Testis (tissue), 3 donors: Measurements from ENCODE around the gene LRP8. TPM values are rescaled to one million over a fixed set of nuclear protein-coding genes. Genes with fewer than 3 reads are reported as not detected.
"Not testable (repeated sequence)": the region's sequence is repeated elsewhere in the genome, so short reads cannot be mapped to it uniquely, and the experiment has no call there.

Source experiments
- DNase-seq: peaks from one replicate; pipeline ENCODE4 v3.0.0-alpha.2; 2019
- H3K27ac ChIP-seq, 2 donors: fragments of 200-600 bp; sonication (generic); one replicate each; pipeline ENCODE4 v1.5.1; 2019
- H3K27me3 ChIP-seq: fragments of 200-600 bp; sonication (generic); one replicate; pipeline ENCODE4 v1.5.1; 2019
- H3K36me3 ChIP-seq: fragments of 200-600 bp; sonication (generic); one replicate; pipeline ENCODE4 v1.5.1; 2017; ENCODE audit warnings: low read depth; ENCODE audit errors: missing control alignments
- H3K4me1 ChIP-seq: fragments of 200-600 bp; sonication (generic); one replicate; pipeline ENCODE4 v1.5.1; 2019
- H3K4me3 ChIP-seq, 2 donors: fragments of 200-600 bp; sonication (generic); one replicate each; pipeline ENCODE4 v1.5.1; 2017 to 2019
- H3K9me3 ChIP-seq: fragments of 200-600 bp; sonication (generic); one replicate; pipeline ENCODE4 v1.5.1; 2017
- POLR2A ChIP-seq: fragments of 450-650 bp; IDR thresholded peaks from one replicate; pipeline ENCODE4 v1.6.1; 2017; ENCODE audit warnings: antibody characterized with exemption, mild to moderate bottlenecking, moderate library complexity
- WGBS, 2 donors: methylation state at CpG; one replicate each; pipeline ENCODE4 v1.1.5; 2018; 5-methylcytosine and 5-hydroxymethylcytosine counted together
- intact Hi-C: fragments of 100-400 bp; cut with DNase I; formaldehyde crosslinking; loops from one replicate; pipeline ENCODE4 v1.15.1; 2023; ENCODE audit warnings: low total_unique reads
- polyA plus RNA-seq: library from polyadenylated mRNA; stranded (reverse); fragments of 350-450 nt; fragmentation: Illumina TruSeq; extraction: RNeasy Lipid Tissue Mini Kit (QIAGEN cat#74804); gene quantifications from one replicate; pipeline ENCODE4 v1.2.3, GENCODE V29; 2014; ENCODE audit warnings: low read depth, low replicate concordance; ENCODE audit not compliant: insufficient read depth
- total RNA-seq, 2 donors: library from RNA; depleted of rRNA; stranded (reverse); fragments of >200 nt; gene quantifications; one replicate each; pipeline ENCODE4 v1.2.3, GENCODE V29; 2016
- TF ChIP-seq, protein P1 (sequence below), 3 experiments: fragments of 450-650 bp in 2 of 3; fragments of 200-600 bp in 1 of 3; sonication (generic) in 1 of 3; IDR thresholded peaks; one replicate each; pipeline ENCODE4 v1.5.1; 2016 to 2019; ENCODE audit warnings: antibody characterized with exemption in 3 of 3, mild to moderate bottlenecking in 2 of 3, moderate library complexity in 1 of 3

The LRP8 gene
- total and polyA plus RNA-seq, 3 donors from 2014 or later = 64.3 to 253 (median 223) TPM

GRCh38 chr1:53285546-53285945 is 42.3 kb downstream of the LRP8 start:
- TF ChIP-seq, protein P1, sequence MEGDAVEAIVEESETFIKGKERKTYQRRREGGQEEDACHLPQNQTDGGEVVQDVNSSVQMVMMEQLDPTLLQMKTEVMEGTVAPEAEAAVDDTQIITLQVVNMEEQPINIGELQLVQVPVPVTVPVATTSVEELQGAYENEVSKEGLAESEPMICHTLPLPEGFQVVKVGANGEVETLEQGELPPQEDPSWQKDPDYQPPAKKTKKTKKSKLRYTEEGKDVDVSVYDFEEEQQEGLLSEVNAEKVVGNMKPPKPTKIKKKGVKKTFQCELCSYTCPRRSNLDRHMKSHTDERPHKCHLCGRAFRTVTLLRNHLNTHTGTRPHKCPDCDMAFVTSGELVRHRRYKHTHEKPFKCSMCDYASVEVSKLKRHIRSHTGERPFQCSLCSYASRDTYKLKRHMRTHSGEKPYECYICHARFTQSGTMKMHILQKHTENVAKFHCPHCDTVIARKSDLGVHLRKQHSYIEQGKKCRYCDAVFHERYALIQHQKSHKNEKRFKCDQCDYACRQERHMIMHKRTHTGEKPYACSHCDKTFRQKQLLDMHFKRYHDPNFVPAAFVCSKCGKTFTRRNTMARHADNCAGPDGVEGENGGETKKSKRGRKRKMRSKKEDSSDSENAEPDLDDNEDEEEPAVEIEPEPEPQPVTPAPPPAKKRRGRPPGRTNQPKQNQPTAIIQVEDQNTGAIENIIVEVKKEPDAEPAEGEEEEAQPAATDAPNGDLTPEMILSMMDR (IDR thresholded peaks at IDR 0.05) = no peak
- H3K27me3 ChIP-seq = no peaks in the 10 kb centered on the region
- DNase-seq = no peak
- WGBS, 2 donors = 83 to 84% methylated on average over 1 to 5 of the region's 5 CpGs
- intact Hi-C loops = no loop called here
- H3K9me3 ChIP-seq = no peaks in the 10 kb centered on the region
- peaks cover 13% of the 10 kb centered on the region for H3K4me1 ChIP-seq
- H3K36me3 ChIP-seq = no peaks in the 10 kb centered on the region
- H3K27ac ChIP-seq = no peak overlapping the region
- H3K4me3 ChIP-seq = no peak overlapping the region

DNA sequence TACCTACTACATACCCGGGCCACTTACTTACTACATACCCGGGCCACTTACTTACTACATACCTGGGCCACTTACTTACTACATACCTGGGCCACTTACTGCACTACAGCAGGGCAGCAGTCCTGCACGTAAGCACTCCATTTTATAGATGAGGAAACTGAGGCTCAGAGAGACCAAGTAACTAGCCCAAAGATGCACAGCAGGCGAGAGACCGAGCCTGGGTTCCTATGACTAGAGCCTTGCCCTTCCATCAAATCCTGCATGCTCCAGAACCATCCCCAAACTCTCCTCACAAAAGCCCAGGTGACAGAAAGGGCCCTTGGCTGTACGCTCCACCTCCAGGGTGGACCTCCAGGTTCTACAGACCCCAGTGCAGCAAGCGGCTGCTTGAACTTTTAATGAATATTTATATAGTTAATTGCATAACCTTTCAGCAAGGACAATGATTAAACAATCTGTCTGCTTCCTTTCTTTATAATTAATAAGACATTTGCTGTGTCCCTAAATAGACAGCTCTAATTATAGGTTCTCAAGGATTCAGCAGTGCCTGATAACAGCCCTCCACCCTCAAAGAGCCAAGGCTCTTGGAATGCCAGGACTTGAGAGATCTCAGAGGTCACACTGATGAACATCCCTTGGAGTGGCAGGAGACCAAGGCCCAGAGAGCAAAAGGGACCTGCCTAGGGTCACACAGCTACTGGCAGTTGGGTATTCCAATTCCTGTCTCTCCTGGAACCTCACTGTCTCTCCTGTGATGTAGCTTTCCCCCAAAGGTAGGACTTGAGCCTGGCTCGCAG is 43.4 kb downstream of the LRP8 start:
- H3K9me3 ChIP-seq = no peaks in the 10 kb centered on the region
- DNase-seq = no peak
- TF ChIP-seq, protein P1 (IDR thresholded peaks at IDR 0.05) = no peak
- no peak for TF ChIP-seq POLR2A
- intact Hi-C loops = loop anchor here (5.0 kb wide), 1 partner anchor 108 kb away; no protein-coding TSS in a partner anchor
- WGBS, 2 donors = 98 to 99% methylated on average over 7 to 8 of the region's 8 CpGs
- no peak overlapping the region for H3K4me3 ChIP-seq
- peaks cover 4% of the 10 kb centered on the region for H3K4me1 ChIP-seq
- no peaks in the 10 kb centered on the region for H3K36me3 ChIP-seq
- no peak overlapping the region for H3K27ac ChIP-seq
- no peaks in the 10 kb centered on the region for H3K27me3 ChIP-seq

DNA sequence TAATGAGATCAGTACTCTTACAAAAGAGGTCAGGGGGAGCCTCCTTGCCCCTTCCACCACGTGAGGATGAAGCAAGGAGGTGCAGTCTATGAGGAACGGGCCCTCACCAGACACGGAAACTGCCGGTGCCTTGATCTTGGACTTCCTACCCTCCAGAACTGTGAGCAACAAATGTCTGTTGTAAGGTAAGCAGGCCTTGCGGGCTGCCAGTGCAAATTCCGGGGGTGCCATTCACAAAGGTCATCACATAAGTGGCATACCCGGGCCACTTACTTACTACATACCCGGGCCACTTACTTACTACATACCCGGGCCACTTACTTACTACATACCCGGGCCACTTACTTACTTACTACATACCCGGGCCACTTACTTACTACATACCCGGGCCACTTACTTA is 44.7 kb downstream of the LRP8 start:
- not testable (repeated sequence) for H3K27me3 ChIP-seq, H3K4me1 ChIP-seq, DNase-seq, H3K9me3 ChIP-seq, H3K4me3 ChIP-seq, H3K36me3 ChIP-seq, H3K27ac ChIP-seq
- 96 to 97% methylated on average over 12 of the region's 12 CpGs for WGBS, 2 donors
- intact Hi-C loops = loop anchor here (5.0 kb wide), 1 partner anchor 109 kb away; no protein-coding TSS in a partner anchor

DNA sequence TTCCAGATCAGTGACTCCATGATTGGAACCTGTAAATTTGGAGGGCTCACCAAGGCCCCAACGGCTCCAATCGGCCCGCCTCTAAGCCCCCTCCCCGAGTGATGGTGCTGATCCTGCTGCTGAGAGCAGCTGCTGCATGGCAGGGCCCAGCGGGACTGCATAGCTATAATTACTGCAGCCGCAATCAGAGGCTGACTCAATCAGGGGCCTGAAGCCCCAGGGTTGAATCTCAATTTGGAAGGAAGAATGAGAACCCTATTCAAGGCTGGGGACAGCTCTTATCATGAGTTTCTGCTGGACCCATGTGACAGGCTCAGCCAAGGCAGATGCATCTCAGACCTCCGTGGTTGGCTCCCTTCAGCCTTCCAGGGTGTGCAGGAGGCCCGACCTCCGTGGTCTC is 46.7 kb downstream of the LRP8 start:
- Histone ChIP-seq H3K4me3 (no peak overlapping the region), H3K9me3 (no peaks in the 10 kb centered on the region), H3K36me3 (no peaks in the 10 kb centered on the region), H3K27me3 (no peaks in the 10 kb centered on the region), H3K27ac (no peak overlapping the region), H3K4me1 (no peaks in the 10 kb centered on the region)
- intact Hi-C loops = loop anchor here (5.0 kb wide), 1 partner anchor 111 kb away; no protein-coding TSS in a partner anchor
- TF ChIP-seq POLR2A = no peak
- TF ChIP-seq, protein P1 (IDR thresholded peaks at IDR 0.05) = no peak
- 87 to 96% methylated on average over 5 to 9 of the region's 9 CpGs for WGBS, 2 donors
- no peak for DNase-seq

- WGBS, 2 donors = 88 to 94% methylated on average over 5 to 8 of the region's 8 CpGs
- no peak overlapping the region for H3K4me3 ChIP-seq
- no peaks in the 10 kb centered on the region for H3K36me3 ChIP-seq
- no peaks in the 10 kb centered on the region for H3K9me3 ChIP-seq
- TF ChIP-seq POLR2A = no peak
- TF ChIP-seq, protein P1 (IDR thresholded peaks at IDR 0.05) = no peak
- no peak overlapping the region for H3K27ac ChIP-seq
- intact Hi-C loops = loop anchor here (5.0 kb wide), 1 partner anchor 112 kb away; no protein-coding TSS in a partner anchor
- no peaks in the 10 kb centered on the region for H3K27me3 ChIP-seq
- no peaks in the 10 kb centered on the region for H3K4me1 ChIP-seq
- DNase-seq = no peak
These were observed 47.4 kb downstream of the LRP8 start for GRCh38 chr1:53280496-53280895.
